Esophagus muscularis mucosa (tissue), 4 donors: ENCODE measurements around the gene MRPS7. TPM values are rescaled to one million over a fixed set of nuclear protein-coding genes. Genes with fewer than 3 reads are reported as not detected.

Experiments
- DNase-seq: peaks from one replicate; pipeline ENCODE4 v3.0.0-alpha.2; 2017; ENCODE audit errors: extremely low spot score
- H3K27ac ChIP-seq, 4 donors: fragments of 200-600 bp; sonication (generic); replicated peaks in 1 of 4; 1 replicate in 3 of 4; 2 replicates in 1 of 4; pipeline ENCODE4 v1.5.1; 2016 to 2019; ENCODE audit warnings: mild to moderate bottlenecking in 1 of 4
- H3K27me3 ChIP-seq, 4 donors: fragments of 200-600 bp; sonication (generic); one replicate each; pipeline versions ENCODE4 v1.5.1 to v1.6.0; 2016 to 2019
- H3K36me3 ChIP-seq, 4 donors: fragments of 200-600 bp; sonication (generic); one replicate each; pipeline ENCODE4 v1.5.1; 2016 to 2019
- H3K4me1 ChIP-seq, 4 donors: fragments of 200-600 bp; sonication (generic); one replicate each; pipeline ENCODE4 v1.5.1; 2016 to 2019
- H3K4me3 ChIP-seq, 4 donors: fragments of 200-600 bp; sonication (generic); 1 replicate in 2 of 4; 2 replicates in 2 of 4; pipeline ENCODE4 v1.5.1; 2016 to 2019; ENCODE audit warnings: mild to moderate bottlenecking in 4 of 4, moderate library complexity in 1 of 4
- H3K9me3 ChIP-seq, 4 donors: fragments of 200-600 bp; sonication (generic); 1 replicate in 3 of 4; 2 replicates in 1 of 4; pipeline ENCODE4 v1.5.1; 2016 to 2019
- CTCF ChIP-seq, 3 experiments: fragments of 200-600 bp in 2 of 3; fragments of 450-650 bp in 1 of 3; sonication (generic) in 2 of 3; IDR thresholded peaks; one replicate each; pipeline ENCODE4 v1.5.1; 2017 to 2019; ENCODE audit warnings: antibody characterized with exemption in 3 of 3, mild to moderate bottlenecking in 2 of 3, moderate library complexity in 1 of 3
- EP300 ChIP-seq: sonication (generic); formaldehyde crosslinking; IDR thresholded peaks from one replicate; pipeline ENCODE4 v1.6.1; 2017; ENCODE audit warnings: antibody characterized with exemption
- POLR2A ChIP-seq: fragments of 450-650 bp; IDR thresholded peaks from one replicate; pipeline ENCODE4 v1.6.1; 2017; ENCODE audit warnings: antibody characterized with exemption, moderate library complexity, mild to moderate bottlenecking, low read depth
- POLR2AphosphoS5 ChIP-seq, 2 donors: sonication (generic); formaldehyde crosslinking; IDR thresholded peaks; one replicate each; pipeline ENCODE4 v1.6.1; 2017; ENCODE audit warnings: antibody characterized with exemption in 2 of 2
- WGBS: methylation state at CpG from one replicate; pipeline ENCODE4 v1.1.5; 2018; 5-methylcytosine and 5-hydroxymethylcytosine counted together
- intact Hi-C: fragments of 100-400 bp; cut with DNase I; formaldehyde crosslinking; loops from one replicate; pipeline ENCODE4 v1.15.1; 2023
- total RNA-seq, 4 donors: library from RNA; depleted of rRNA; stranded (reverse); fragments of >200 nt; gene quantifications; one replicate each; pipeline versions ENCODE4 v1.1.0 to v1.2.1, GENCODE V29; 2016

MRPS7 gene
- total RNA-seq, 4 donors from 2014 or later = 37.8 to 40.6 (median 39.1) TPM

GRCh38 chr17:75231741-75232464, 29.8 kb upstream of the MRPS7 start:
- intact Hi-C loops = no loop called here
- peaks cover 38 to 97% (median 90%) of the 10 kb centered on the region in 4 donors for H3K36me3 ChIP-seq
- 88% methylated on average over 14 of the region's 18 CpGs for WGBS
- no peak for DNase-seq
- no peak overlapping the region for H3K27ac ChIP-seq
- no peak overlapping the region for H3K4me3 ChIP-seq
- TF ChIP-seq POLR2AphosphoS5 (IDR thresholded peaks at IDR 0.05) (no peak), POLR2A (no peak), CTCF (IDR thresholded peaks at IDR 0.05) (no peak), EP300 (no peak)
- peaks cover 0 to 15% (median 13%) of the 10 kb centered on the region in 4 donors for H3K4me1 ChIP-seq
- H3K27me3 ChIP-seq = no peaks in the 10 kb centered on the region
- no peaks in the 10 kb centered on the region for H3K9me3 ChIP-seq

- Histone ChIP-seq H3K9me3 (no peaks in the 10 kb centered on the region), H3K27me3 (no peaks in the 10 kb centered on the region), H3K27ac (no peak overlapping the region), H3K4me3 (no peak overlapping the region), H3K4me1 (peaks cover 3 to 20% (median 11%) of the 10 kb centered on the region in 4 donors), H3K36me3 (peaks cover 40 to 100% (median 92%) of the 10 kb centered on the region in 4 donors)
- intact Hi-C loops = no loop called here
- 95% methylated on average over 13 of the region's 13 CpGs for WGBS
- TF ChIP-seq CTCF (IDR thresholded peaks at IDR 0.05) (no peak), EP300 (no peak), POLR2A (no peak), POLR2AphosphoS5 (IDR thresholded peaks at IDR 0.05) (no peak)
- no peak for DNase-seq
Measured at GRCh38 chr17:75232786-75233185, 28.9 kb upstream of the MRPS7 start.

- intact Hi-C loops = no loop called here
- 74% methylated on average over 8 of the region's 12 CpGs for WGBS
- no peak for TF ChIP-seq POLR2AphosphoS5 (IDR thresholded peaks at IDR 0.05)
- no peak for TF ChIP-seq POLR2A
- TF ChIP-seq EP300 = no peak
- TF ChIP-seq CTCF (IDR thresholded peaks at IDR 0.05) = no peak
- H3K4me1 ChIP-seq = peaks cover 11 to 25% (median 20%) of the 10 kb centered on the region in 4 donors
- no peak for DNase-seq
- no peaks in the 10 kb centered on the region for H3K9me3 ChIP-seq
- no peak overlapping the region for H3K4me3 ChIP-seq
- peaks cover 56 to 100% (median 96%) of the 10 kb centered on the region in 4 donors for H3K36me3 ChIP-seq
- H3K27me3 ChIP-seq = no peaks in the 10 kb centered on the region
- no peak overlapping the region for H3K27ac ChIP-seq
Measured at GRCh38 chr17:75237100-75238014, 24.3 kb upstream of the MRPS7 start.

- WGBS = 85% methylated on average over 8 of the region's 11 CpGs
- peaks cover 56 to 100% (median 96%) of the 10 kb centered on the region in 4 donors for H3K36me3 ChIP-seq
- H3K4me3 ChIP-seq = no peak overlapping the region
Measured at GRCh38 chr17:75238020-75238580, 23.6 kb upstream of the MRPS7 start.

More at GRCh38 chr17:75238020-75238580, 23.6 kb upstream of the MRPS7 start:
- Histone ChIP-seq H3K27ac (peak overlapping the region in 2 of 4 donors; percentile 19 to 28), H3K9me3 (no peaks in the 10 kb centered on the region), H3K4me1 (peaks cover 11 to 25% (median 20%) of the 10 kb centered on the region in 4 donors), H3K27me3 (no peaks in the 10 kb centered on the region)
- intact Hi-C loops = no loop called here
- DNase-seq = no peak
- no peak for TF ChIP-seq POLR2A
